AG20443 (cell line): ENCODE measurements around the gene DRGX.

Experiments
- DNase-seq: peaks from one replicate; pipeline ENCODE4 v3.0.0; 2012; ENCODE audit warnings: low spot score, mixed read lengths

Gene DRGX

GRCh38 chr10:49361735-49362568, 33.9 kb downstream of the DRGX start:
- no peak for DNase-seq

GRCh38 chr10:49361178-49361554, 34.7 kb downstream of the DRGX start:
- DNase-seq, result no peak

- DNase-seq, result no peak
Measured at GRCh38 chr10:49360271-49361177, 35.4 kb downstream of the DRGX start.

- no peak for DNase-seq
Measured at GRCh38 chr10:49359349-49360270, 36.3 kb downstream of the DRGX start.

GRCh38 chr10:49357910-49358309, 38.0 kb downstream of the DRGX start:
- no peak for DNase-seq

- DNase-seq, result no peak
Measured at GRCh38 chr10:49356944-49357343, 38.9 kb downstream of the DRGX start.

- no peak for DNase-seq
Measured at GRCh38 chr10:49356181-49356580, 39.7 kb downstream of the DRGX start.

- no peak for DNase-seq
Measured at GRCh38 chr10:49355221-49355620, 40.7 kb downstream of the DRGX start.

- DNase-seq, result no peak
Measured at GRCh38 chr10:49354593-49354992, 41.3 kb downstream of the DRGX start.

GRCh38 chr10:49353895-49354566, 41.9 kb downstream of the DRGX start:
- no peak for DNase-seq

GRCh38 chr10:49353026-49353894, 42.6 kb downstream of the DRGX start:
- DNase-seq, result no peak

- DNase-seq, result no peak
Measured at GRCh38 chr10:49352323-49352722, 43.6 kb downstream of the DRGX start.

- DNase-seq, result no peak
Measured at GRCh38 chr10:49351669-49352068, 44.2 kb downstream of the DRGX start.

- DNase-seq, result no peak
Measured at GRCh38 chr10:49350846-49351532, 44.9 kb downstream of the DRGX start.

GRCh38 chr10:49350138-49350537, 45.8 kb downstream of the DRGX start:
- no peak for DNase-seq

GRCh38 chr10:49349390-49349789, 46.5 kb downstream of the DRGX start:
- no peak for DNase-seq

GRCh38 chr10:49348593-49348992, 47.3 kb downstream of the DRGX start:
- no peak for DNase-seq

GRCh38 chr10:49347827-49348226, 48.1 kb downstream of the DRGX start:
- DNase-seq, result no peak

- no peak for DNase-seq
Measured at GRCh38 chr10:49347342-49347741, 48.5 kb downstream of the DRGX start.

GRCh38 chr10:49344840-49345239, 51.0 kb downstream of the DRGX start:
- no peak for DNase-seq
